GM18909 (cell line): ENCODE data around the gene TTLL5.
"Not testable (repeated sequence)": the region's sequence is repeated elsewhere in the genome, so short reads cannot be mapped to it uniquely, and the experiment has no call there.

Source experiments
- ATAC-seq: cut with Tn5 transposase; IDR thresholded peaks from one replicate; pipeline ENCODE4 v1.9.1; 2021; ENCODE audit warnings: mild to moderate bottlenecking; ENCODE audit not compliant: unreplicated experiment, poor library complexity

TTLL5 gene

GRCh38 chr14:75825147-75825592 lies 164.1 kb downstream of the TTLL5 start:
- no peak for ATAC-seq

- ATAC-seq, result no peak
Measured at GRCh38 chr14:75826599-75826998, 165.6 kb downstream of the TTLL5 start.

DNA sequence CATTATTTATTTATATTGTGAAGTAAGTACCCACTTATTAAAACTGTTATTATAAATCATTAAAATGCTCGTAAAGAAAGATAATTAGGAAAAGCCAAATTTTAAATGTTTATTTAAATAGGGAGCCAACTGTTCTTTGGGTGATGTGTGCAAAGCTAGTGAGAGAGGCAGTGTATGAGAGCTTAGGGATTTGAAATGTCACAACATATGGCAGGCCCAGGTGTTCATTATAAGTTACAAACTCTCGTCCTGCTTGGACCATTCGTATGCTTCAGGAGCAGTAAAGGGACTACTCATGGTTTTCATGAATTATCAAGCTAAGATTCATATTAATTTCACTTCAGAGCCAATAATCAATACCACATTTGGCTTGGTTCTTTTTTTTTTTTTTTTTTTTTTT lies 166.3 kb downstream of the TTLL5 start:
- ATAC-seq, result no peak

DNA sequence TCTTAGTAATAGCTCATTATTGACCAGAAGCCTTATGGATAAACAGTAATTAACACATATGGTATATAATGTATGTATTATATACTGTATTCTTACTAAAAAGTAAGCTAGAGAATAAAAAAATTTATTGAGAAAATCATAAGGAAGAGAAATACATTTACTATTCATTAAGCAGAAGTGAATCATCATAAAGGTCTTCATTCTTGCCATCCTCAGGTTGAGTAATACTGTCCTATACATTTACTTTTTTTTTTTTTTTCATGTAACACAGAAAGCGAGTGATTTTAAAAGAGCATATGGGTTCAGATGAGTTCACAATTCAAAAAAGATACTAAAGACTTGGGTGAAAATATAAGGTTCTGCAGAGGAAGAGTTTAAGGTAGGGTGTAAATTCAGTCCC lies 168.3 kb downstream of the TTLL5 start:
- ATAC-seq, result no peak

DNA sequence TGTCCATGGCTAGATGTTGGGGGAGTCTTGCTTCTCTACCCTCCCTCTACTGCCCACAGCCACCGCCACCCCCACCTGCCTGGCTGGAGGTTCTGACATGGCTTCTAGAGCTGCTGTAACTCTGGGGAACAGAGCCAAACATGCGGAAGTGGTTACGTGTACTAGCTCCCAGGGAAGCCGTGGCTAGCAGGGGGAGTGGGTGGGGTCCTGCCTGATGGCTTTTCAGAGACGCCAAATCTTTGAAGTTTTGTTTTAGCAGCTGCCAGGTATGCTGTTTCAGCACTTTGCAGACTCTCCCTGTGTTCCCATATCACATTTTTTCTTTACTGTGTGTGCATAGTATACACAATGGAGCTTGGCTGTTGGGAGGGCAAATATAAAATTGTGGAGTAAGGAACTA lies 170.4 kb downstream of the TTLL5 start:
- ATAC-seq, result no peak

DNA sequence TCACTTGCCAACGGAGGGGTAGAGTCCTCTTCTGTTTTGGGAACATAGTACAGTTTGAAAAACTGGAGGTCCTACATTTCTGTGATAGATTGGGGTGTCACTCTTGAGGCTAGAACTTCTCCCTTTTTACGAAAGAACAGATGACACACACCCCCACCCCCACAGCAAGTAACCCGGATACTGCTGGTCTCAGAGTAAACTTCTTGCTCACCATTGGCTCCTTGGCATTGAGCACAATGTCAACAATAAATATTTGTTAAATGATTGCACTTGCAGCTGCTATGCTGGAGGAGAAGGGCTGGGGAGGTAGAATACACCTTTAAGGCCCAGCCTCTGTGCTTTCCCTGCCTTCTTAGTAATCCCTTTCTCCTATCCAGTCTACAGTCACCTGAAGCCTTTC lies 170.9 kb downstream of the TTLL5 start:
- no peak for ATAC-seq

DNA sequence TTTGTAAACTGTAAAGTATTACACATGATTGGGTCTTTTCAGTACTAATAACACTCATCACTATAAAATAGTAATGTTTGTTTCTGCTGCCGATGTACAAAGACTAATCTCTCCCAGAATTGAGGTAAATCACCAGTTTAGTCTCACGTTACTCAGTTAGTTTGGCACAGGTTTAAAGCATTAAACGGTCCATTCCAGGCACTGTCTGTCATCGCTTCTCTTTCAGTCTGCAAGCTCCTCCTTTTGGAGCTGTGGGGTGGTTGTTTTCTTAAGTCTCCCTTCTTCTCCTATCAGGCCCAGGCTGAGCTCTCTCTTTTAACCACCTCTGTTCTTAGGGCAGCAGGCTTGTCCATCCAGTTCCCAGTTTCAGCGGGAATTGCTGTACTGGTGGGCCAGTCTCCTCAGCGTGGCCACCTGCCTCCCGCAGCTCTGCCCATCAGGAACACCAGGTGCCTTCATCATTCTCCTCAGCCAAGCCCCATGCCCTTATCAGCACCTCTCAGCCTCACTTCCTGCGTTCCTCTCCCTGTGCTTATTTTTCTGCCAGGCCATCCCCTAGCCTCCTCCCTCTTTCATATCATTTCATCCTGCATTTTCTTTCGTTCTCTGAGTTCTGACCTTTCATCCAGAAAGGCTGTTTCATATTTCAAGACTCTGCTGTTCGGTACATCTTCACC lies 171.7 kb downstream of the TTLL5 start:
- no peak for ATAC-seq

- no peak for ATAC-seq
Measured at GRCh38 chr14:75833326-75834020, 172.4 kb downstream of the TTLL5 start.

DNA sequence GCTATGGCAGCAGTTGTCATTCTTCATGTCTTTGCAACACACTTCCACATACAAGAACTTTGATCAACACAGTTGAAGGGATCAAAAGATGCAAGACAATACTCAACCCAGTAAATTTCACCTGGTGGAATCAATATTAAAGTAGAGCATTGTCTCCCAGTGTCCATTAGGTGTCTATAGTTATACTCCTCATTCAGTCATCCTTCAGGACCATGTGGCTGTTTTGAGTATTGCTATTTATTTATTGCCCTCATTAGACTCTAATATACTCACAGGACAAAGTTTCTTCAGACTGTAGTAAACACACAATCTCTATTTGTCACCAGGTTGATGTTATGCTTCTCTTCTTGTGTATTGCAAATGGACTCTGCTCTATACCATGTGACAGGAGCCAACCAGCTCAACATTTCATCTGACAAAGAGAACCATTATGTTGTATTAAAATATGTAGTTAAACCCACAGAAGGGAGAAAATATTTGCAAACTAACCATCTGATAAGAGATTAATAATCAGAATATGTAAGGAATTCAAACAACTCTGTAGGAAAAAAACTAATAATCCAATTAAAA lies 174.2 kb downstream of the TTLL5 start:
- ATAC-seq, result no peak

GRCh38 chr14:75835737-75836136 lies 174.7 kb downstream of the TTLL5 start:
- ATAC-seq, result no peak

GRCh38 chr14:75837151-75837787 lies 176.2 kb downstream of the TTLL5 start:
- ATAC-seq, result no peak

GRCh38 chr14:75840911-75841310 lies 179.9 kb downstream of the TTLL5 start:
- ATAC-seq, result no peak

DNA sequence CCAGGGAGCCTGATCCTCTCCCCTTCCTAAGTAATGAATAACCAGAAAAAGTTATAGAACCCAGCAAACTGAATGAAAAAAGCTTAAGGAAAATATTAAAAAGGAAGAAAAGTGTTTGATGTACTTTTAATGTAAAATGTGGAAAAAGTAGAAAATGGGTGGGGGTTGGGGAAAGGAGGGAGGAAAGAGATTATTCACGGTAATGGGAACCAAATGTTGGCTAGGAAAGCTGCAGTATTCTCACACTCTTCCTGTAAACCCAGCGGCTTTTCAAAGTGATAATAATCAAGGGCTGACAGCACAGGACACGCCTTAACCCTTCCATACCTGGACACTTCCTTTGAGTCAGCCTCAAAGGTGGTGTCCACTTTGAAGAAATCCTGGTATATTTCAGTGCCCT lies 181.5 kb downstream of the TTLL5 start:
- no peak for ATAC-seq

DNA sequence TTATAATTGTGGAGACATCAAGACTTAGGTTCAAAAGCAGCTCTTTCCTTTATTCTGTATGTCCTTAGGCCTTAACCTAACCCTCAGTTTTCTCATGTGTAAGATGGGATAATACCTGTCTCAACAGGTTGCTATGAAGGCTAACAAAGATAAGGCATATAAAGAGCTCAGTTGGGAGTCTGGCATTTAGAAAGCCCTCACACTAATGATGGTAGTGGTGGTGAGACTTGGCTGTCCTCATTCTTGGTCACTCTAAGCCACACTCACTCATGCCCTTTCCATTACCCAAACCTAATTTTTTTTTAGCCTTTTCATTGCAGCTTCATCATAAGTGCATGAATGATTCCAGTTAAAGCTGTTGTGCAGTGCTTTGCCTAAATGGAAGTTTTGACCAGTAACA lies 183.4 kb downstream of the TTLL5 start:
- no peak for ATAC-seq

DNA sequence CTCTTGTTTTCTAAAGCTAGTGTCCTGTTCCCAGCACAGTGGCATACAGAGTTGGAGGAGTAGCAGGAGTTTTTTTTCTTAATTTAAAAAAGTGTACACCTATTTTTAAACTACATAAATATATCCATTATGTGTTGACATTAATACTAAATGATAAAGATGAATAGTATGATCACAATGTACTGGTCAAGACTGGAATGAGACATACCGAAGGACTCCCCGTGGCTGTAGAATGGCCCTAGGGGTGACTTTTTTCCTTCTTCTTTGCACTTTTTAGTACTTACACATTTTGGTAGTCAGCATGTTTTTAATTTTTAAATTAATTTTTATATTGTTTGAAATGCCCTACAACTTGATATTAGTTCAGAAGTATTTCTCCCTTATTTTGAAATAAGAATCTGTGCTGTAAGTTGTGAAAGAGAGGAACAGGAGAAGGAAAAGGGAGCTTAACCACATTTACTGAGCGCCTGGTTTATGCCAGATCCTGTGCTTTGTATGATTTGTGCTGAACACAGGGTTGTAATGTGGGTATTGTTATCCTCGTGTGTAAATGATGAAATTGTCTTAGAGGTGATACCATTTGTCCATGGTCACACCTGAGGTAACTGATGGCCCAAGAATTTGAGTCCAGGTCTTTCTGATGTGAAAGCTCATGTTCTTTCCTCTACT lies 184.2 kb downstream of the TTLL5 start:
- no peak for ATAC-seq

DNA sequence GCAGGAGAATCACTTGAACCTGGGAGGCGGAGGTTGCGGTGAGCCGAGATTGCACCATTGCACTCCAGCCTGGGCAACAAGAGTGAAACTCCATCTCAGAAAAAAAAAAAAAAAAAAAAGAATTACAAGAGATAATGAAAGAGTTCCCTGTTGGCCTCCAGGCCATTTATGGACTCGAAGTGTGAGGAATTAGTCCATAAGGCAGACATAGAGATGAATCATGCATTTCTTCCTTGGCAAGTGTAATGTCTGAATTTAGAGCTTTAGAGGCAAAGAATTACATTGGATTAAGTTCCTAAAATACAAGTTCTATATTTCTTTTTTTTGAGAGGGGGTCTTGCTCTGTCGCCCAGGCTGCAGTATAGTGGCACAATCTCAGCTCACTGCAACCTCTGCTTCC lies 185.6 kb downstream of the TTLL5 start:
- ATAC-seq, result not testable (repeated sequence)

- ATAC-seq, result no peak
Measured at GRCh38 chr14:75847584-75847983, 186.5 kb downstream of the TTLL5 start.

DNA sequence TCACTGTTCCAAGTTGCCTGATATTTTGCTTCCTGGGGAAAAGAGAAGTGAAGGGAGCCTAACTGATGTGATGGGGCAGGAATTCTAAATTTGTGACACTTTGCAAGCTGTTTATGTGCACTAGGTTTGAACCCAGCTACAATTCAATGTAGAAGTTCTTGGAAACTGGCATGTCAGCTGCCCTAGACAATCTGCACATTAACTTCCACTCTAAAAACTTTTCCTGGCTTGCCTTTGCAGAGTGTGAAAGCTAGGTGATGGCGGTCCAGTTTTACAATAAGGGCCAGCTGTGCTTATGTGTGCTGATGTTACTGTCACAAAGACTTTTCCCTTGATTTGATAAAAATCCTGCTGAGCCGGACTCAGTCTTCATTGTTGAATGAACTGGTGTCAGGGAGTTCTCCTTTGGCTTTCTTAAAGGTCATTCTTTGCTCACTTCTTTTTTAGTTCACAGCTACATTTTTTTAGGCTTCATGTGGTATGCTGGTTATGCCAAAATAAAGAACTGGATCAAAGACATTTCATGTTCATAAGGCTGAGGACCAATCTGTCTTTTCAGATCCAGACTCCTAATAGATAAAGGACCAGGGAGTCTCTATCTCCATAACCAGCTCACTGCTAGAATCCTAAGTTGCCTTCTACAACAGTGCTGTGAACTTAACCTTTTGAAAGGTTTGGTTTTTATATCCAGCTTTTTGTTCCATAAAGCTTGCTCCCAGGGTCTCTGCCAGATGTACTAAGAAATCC lies 187.3 kb downstream of the TTLL5 start:
- ATAC-seq, result no peak

DNA sequence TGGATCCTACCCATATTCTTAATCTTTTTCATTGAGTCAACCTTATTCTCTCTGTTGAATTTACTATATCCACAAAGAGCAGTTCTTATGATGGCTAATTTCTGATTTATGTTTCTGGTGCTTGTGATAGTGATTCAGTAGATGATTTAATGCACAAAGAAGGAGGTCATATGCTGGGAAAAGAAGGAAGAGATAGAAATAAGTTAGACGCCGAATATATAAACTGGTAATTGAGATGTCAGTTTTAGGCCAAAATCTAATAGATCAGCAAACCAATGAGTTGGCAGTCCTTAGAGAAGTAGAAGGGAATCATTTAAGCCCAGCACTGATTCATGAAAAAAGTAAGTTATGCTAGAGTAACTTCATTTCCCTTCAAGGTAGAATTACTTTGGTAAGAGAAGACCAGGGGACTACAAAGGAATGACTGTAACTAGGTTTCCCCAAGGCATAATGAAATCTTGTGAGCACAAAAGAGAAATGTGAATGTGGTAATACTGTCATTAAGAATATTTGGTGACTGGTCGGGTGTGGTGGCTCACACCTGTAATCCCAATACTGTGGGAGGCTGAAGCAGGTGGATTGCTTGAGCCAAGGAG lies 188.4 kb downstream of the TTLL5 start:
- ATAC-seq, result no peak

GRCh38 chr14:75851574-75851866 lies 190.5 kb downstream of the TTLL5 start:
- ATAC-seq, result no peak
